ENCODE results near the gene LPP.

DNA sequence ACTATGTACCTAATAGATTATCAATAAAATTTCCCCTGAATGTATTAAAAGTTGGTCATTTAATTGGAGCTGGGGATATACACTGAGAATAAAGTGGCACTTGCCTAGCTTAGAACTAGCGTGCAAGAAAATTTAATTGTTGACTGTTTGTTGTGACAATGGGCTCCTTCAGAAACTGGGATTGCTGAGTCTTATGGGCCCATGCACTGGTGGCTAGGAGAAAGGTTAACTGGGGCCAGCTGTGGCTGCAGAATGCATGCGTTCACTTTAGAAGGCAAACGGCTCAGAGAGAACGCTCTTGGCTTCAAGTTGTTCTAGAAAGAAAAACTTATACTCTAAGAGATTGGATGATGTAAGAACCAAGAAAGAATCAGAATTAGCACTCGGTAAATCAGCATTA lies 18.7 kb upstream of the LPP start:
- TF ChIP-seq, protein P1, sequence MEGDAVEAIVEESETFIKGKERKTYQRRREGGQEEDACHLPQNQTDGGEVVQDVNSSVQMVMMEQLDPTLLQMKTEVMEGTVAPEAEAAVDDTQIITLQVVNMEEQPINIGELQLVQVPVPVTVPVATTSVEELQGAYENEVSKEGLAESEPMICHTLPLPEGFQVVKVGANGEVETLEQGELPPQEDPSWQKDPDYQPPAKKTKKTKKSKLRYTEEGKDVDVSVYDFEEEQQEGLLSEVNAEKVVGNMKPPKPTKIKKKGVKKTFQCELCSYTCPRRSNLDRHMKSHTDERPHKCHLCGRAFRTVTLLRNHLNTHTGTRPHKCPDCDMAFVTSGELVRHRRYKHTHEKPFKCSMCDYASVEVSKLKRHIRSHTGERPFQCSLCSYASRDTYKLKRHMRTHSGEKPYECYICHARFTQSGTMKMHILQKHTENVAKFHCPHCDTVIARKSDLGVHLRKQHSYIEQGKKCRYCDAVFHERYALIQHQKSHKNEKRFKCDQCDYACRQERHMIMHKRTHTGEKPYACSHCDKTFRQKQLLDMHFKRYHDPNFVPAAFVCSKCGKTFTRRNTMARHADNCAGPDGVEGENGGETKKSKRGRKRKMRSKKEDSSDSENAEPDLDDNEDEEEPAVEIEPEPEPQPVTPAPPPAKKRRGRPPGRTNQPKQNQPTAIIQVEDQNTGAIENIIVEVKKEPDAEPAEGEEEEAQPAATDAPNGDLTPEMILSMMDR (conservative IDR thresholded peaks at IDR 0.05; ENCODE audit: low read depth, low read length) = no peak
- TF ChIP-seq EZH2 (IDR thresholded peaks at IDR 0.05; ENCODE audit: low read length, unreplicated experiment) = no peak

All from PC-3 (cell line).